HG02610 (cell line): ENCODE data around the gene BYSL.
A peak's percentile ranks its signal among the peaks of the same experiment; 100 is the strongest.

Source experiments
- ATAC-seq: cut with Tn5 transposase; IDR thresholded peaks from one replicate; pipeline ENCODE4 v1.9.1; 2021; ENCODE audit warnings: mild to moderate bottlenecking, moderate library complexity; ENCODE audit not compliant: unreplicated experiment

Gene BYSL

DNA sequence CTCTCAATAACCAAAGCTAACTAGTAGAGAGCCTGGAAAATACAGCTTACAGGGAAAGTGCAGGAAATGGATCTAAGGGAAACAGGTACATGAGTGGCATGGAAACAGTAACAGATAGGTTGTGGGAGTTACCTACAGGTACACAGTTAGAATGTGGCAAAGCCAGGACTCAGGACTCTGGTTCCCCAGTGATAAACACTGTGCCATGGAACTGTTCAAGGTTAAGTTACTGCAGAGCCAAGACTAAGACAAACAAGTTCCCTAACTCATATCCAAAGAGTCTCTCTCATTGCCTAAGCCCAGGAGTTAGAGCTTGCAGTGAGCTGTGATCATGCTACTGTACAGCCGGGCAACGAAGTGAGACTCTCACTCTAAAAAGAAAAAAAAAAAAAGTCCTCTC, 7.0 kb upstream of the BYSL start:
- ATAC-seq: no peak

DNA sequence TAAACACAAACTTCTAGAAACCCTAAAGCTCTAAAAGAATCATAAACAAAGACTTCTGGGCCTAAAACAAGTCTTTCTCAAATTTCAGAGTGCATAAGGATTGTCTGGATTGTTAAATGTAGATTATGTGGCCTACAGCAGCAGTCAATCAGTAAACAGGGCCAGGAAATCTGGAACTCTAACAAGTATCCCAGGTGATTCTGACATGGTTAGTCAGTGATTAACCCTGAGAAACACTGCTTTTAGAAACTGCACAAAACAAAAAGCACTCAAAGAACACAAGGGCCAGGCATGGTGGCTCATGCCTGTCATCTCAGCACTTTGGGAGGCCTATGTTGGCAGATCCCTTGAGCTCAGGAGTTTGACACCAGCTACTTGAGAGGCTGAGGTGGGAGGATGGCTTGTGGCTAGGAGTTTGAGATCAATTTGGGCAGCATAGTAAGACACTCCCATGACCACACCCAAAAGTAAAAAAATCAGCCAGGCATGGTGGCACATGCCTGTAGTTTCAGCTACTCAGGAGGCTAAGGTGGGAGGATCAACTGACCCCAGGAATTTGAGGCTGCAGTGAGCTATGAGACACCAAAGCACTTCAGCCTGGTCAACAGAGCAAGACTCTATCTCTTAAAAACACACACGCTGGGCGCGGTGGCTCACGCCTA, 6.3 kb upstream of the BYSL start:
- no peak for ATAC-seq

DNA sequence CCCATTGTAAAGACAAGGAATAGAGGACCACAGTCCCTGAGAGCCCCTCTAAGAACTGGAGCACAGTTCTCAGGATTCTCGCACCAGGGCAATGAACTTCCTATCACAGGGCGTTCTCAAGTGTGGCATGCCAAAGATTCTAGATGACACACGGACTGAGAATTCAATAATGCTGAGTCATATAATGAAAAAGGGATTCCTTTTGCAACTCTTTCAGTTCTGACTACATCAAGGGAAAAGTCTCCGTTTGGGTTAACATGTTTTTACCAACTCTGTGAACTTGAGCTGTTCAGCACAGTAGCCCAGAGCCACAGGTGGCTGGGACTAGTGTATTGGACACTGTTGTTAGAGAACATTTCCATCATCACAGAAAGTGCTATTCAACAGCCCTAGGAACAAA, 3.8 kb upstream of the BYSL start:
- ATAC-seq: no peak

DNA sequence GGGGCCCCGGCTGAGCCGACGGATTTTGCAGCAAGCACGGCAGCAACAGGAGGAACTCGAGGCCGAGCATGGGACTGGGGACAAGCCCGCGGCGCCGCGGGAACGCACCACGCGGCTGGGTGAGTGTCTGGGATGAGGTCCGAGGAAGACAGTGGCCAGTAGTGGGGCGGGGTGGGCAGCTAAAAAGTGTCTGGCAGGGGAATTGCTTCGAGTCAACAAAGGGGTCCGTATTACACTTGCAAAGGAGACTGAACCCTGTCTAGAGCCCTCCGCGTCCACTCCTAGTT, 356 bp downstream of the BYSL start:
- no peak for ATAC-seq

DNA sequence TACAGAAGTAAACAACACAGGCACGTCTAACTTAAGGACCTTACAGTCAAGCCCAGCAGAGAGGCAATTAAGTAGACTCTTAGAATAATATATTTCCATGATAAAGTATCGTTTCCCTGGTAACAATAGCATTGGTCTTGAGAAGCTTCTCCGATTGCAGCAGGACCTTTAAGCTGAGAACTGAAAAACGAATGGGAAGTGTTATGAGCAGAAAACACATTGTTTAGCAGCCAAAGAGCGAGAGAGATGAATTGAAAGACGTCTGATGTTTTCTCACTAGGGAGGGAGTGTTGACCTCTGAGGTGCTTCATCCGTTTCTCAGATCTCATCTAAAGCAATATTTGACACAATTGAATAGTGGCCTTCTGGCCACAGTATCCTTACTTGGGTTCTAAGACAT, 855 bp downstream of the BYSL start:
- no peak for ATAC-seq

DNA sequence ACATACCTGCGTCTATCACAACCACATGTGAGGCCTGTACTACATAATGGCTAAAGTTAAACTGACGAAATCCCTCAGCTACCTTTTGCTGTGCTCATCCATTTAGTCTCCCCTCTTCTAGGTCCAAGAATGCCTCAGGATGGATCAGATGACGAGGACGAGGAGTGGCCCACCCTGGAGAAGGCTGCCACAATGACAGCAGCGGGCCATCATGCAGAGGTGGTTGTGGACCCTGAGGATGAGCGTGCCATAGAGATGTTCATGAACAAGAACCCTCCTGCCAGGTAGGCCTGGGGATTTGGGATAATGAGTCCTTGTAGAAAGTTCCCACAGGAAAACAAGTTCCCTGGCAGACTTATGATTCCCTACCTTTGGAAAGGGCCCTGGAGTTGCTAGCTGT, 6.0 kb downstream of the BYSL start:
- ATAC-seq: no peak

DNA sequence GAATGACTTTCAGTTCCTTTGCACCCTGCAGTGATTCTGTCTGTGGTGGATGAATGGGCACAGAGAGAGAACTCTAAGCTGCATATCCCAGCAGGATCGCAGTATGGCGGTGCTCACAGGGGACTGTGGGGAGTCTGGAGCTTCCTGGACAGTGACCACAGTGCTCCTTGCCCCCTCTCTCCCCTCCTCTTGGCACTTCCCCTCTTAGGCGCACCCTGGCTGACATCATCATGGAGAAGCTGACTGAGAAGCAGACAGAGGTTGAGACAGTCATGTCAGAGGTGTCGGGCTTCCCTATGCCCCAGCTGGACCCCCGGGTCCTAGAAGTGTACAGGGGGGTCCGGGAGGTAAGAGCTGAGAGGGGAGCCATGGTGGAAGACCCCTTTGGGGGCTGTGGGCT, 8.6 kb downstream of the BYSL start:
- no peak for ATAC-seq

DNA sequence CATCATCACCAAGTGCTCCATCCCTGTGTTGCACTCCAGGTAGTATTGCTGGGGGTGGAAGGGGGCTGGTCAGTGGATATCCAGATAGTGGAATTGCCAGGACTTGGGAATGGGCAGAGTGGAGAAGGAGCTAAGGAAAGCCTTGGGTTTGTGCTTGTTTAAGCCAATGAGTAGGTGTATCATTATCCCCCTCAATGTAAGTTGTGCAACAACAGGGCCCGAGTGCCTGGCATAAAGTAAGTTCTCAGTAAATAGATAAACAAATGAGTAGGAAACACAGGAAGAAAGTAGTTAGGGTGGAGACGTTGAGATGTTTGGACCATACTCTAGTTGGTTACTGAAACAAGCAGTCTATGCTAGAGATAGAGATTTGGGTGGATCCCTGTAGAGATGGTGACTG, 10.5 kb downstream of the BYSL start:
- no peak for ATAC-seq

DNA sequence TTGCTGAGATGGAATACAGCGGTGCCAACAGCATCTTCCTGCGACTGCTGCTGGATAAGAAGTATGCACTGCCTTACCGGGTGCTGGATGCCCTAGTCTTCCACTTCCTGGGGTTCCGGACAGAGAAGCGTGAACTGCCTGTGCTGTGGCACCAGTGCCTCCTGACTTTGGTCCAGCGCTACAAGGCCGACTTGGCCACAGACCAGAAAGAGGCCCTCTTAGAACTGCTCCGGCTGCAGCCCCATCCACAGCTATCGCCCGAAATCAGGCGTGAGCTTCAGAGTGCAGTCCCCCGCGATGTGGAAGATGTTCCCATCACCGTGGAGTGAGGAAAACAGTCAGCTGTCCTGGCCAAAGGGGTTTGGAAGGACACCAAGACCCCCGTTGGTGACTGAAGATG, 11.1 kb downstream of the BYSL start:
- ATAC-seq: no peak

DNA sequence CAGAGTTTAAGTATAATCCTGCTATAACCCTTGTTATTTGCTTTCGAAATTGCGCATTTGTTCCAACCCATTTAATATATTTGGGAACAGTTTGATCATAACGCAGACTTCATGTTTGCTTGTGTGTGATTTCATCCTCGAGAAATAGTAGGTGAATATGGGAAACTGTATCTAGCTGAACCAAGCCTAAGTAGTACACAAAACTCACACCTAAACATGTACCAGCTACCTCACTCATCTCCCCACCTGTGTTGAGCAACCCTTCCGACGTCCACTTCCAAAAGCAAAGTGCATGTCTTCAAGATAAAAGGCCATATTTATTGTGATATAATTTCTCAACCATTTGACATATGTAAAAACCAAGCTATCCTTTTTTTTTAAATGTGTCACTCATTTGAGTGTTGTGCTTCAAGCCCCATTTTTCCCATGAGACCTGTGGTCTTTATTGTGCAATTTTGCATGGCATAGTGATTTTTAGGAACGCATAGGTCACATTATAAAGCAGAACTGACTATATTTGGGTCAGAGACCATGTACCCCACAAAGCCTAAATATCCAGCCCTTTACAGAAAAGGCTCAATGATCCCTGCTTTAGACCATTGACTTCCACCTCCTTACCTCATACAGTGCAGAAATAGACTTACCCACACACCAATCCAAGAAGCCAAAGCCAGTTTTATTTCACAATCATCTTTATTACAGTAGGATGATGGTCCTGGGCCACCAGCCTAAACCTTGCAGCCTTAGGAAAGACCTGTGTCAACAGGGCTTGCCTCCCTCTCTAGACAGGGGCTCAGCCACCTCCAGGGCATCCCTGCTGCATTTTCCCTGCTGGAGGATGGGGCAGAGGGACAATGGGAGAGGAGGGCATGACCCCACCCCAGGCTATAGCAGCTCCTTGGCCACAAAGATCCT, 13.2 kb downstream of the BYSL start:
- no peak for ATAC-seq

DNA sequence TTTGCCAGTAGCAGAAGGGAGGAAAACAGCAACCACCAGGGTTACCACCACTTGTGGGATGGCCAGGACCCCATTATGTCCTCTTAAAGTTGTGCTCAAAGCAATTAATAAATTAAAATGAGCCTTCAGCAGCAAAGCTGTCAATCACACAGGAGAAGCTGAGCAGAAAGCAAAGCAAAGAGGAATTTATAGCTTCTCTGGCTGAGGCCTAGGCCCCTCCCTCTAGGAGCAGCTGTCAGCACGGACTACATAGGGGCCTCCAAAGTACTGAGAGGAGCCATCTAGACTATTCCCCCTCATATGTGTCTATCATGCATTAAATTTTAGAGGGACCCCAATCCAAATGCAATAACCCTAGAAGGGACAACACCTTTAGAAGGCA, 13.9 kb downstream of the BYSL start:
- no peak for ATAC-seq

DNA sequence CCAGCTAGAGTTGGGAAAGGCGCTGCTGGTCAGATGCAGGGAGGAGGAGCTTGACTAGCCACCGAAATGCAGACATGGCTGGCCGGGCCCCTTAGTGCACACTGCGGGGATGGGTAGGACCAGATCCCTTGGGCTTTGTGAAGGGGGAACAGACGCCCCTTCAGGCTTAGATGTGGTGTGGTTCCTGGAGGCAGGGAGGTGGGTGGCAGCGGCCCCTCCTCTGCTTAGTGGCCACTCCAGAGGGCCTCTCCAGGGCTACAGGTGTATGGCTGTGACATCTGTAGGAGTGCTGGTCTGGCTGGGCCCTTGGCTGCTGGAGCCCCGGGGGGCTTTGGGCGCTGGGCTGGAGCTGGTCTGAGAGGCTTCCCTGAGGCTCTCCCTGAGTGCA, 14.4 kb downstream of the BYSL start:
- no peak for ATAC-seq

DNA sequence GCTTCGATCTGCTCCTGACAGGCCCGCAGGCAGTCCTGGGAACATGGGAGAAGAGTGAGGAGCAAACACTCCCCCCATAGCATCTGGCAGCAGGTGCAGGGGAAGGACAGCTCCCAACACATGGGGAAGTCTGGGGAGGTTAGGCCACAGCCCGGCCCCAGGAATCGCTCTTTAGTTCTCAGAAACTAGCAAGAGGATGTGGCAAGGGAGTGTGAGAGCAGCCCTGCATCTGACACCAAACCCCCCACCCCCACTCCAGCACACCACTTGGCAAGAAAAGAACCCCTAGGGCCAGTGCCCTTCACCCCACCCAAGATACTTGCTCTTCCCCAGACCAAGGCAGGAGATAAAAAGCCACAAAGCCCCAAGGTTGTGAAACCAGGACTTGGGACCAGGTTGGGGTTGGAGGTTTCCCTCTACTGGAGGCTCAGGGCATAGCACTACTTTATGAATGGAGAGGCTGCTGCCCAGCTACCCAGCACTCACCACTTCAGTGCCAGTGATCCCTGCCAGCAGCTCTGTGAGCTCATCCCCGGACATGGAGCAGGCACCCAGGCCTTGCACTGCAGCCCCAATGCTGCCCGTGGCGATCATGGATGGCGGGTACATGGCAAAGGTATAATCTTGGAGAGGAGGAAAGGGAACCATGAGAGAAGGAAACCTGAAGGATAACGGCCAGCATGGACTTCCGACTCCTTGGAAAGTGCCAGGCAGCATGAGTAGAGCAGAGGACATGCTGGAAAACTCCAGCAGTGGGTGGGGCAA, 15.0 kb downstream of the BYSL start:
- ATAC-seq: peak; percentile 43

DNA sequence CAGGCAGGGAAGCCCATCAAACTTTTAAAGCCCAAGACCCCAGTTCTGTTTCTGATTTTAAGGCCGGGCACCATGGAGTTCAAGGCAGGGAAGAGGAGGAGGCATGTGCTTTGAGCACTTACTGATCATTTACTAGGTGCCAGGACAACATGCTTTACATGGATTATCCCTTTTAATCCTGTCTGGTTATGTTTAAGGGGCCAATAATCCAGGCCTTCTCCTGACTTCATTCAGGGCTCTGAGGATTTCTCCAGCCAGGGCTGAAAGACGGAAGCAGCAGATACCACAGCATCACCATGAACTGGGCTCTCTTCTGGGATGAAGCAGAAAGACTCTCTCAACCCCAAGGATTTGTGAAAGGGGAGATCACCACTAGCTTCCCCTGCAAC, 16.2 kb downstream of the BYSL start:
- no peak for ATAC-seq

DNA sequence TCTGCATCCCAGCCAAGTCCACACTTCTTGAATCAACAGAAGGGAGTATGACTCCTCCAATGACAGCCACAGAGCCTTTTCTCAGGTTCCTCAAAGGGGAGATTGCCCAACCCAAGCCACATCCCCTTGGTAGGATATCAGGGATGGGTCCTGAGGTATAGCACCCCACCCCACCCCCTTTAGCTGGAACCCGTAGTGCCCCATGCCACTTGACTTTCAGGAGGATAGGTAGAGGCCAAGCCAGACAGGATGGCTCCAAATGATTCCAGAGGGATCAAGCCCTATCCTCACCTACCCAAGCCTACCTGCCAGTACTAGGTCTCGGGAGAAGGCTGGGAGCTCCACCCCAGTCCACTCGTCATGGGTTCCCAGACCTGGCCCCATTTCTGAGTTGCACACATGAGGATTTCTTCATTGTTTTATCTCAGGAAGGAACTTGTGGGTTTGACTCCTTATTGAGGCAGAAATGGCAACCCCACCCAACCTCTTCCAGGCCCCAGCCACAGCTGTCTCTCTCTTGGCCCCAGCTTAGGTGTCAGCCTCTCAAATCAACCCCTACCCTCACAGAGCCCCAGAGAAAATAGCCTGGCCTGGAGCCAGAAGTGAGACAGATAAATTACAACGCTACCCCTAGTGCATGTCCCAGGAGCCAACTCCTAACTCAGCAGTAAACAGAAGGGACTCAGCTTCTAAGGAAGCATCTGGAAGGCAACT, 16.7 kb downstream of the BYSL start:
- ATAC-seq: no peak

DNA sequence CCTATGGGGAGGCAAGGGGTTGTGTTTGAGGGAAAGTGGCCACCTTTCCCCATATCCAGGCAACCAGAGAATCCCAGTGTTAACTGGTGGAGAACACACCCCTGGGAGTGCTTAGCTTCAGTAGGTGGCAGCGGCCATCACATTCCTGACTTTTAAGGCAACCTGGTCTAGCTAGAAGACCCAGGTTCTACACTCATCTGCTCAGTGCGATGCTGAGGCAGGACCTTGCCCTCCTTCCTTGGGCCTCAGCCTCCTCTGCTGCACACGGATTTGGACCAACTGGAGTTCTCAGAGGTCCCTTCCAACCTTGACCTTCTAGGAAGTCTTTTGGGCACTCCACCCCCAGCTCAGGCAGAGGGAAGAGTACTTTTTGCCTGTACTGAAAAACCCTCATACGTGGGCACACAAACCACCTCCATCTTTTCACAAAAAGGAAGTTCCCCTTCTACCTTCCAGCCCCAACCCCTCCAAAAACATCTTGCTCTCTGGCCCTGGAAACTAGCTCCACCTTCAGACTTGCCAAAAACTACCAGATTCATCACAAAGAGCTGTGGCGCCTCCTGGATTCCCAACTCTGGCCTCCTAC, 17.4 kb downstream of the BYSL start:
- no peak for ATAC-seq

DNA sequence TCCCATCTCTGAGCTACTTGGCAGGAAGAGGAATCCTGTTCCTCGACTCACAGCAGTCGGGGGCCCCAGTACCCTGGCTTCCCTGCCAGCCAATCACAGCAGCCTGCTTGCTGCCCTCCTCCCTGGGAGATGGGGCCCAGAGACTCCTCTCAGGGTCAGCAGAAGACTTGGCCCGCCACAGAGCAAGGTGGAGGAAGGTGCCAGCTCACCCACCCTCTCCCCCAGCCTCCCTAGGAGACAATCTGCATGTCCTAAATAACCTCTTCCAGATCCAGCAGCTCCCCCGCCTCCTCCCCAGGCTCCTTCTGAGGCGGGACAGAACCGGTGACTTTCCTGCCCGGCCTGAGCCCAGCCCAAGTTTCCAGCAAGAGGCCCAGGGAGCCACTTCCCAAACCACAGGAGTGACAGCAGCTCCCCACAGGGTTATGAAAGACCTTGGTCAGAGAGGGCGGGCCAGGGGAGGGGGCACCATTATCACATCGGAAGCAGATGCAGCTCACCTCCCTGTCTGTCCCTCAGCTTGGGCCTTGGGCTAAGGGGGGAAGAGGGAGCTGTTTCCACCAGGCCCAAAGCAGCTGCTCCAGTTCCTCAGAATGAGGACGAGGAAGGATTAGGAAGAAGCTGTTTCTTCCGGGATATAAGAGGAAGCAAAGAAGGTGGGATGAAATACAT, 18.0 kb downstream of the BYSL start:
- ATAC-seq: no peak

DNA sequence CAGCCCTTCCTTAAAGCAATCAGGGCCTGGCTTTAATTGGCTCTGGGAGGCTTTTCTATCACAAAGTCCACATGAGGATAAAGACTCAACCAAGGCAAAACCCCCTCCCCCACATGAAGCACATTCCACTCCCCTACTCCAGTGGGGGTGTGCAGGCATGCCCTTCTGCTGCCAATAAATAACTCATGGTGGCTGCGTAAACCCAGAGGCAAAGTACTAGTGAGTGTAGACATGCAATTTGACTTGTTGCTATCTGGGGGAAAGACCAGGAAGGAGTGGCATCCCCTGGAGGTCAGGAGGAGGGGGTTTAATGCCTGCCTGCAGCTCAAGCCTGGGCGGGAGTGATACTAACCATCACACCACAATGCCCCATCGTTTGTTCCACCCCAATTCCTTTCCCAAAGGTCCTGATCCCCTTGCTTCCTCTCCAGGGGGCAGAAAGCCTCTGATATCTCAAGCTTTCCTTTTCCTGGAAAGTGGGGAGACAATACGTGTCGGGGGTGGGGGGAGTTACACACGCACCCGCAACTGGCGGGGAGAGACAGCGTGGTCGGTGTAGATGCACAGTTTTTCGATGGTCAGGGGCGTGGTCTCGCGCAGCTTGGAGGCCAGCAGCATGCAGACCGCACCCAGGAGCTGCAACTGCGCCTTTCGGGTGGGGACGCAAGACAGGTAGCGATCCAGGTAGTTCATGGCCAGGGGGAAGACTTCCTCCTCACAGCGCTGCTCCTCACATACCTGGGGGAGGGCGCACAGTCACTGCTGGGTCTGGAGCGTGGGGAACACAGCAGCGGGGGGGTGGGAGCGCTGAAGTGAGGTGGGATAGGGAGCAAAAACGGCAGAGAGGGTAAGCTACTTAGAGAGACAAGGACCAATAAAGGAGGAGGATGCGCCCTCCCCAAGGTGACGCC, 18.8 kb downstream of the BYSL start:
- no peak for ATAC-seq

DNA sequence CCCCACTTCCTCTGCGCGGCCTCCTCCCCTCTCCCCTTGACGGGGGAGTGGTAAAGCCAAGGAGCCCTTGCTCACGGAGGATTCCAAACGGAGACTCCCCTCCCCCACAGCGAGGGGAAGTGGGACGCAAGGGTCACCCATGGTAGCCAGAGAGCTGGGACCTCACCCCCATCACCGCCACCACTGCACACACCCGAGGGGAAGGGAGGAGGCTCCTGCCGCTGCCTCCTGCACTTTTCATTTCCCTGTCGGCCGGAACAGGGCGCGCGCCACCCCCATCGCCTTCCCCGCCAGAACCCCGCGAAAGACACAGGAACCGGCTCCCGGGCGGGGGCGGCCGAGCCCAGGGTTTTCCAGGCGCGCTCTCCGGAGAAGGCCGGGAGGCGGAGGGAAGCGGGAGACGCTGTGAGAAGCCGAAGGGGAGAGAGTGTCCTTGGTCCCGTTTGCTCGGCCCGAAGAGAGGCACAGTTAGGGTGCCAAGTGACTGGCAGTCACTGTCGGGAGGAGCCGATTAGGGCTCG, 19.5 kb downstream of the BYSL start:
- no peak for ATAC-seq
